Transverse colon (tissue), 4 donors: ENCODE data around the gene CPNE7.

Experiments
- CTCF ChIP-seq, 5 experiments: fragments of 200-600 bp in 3 of 5; fragments of 450-650 bp in 2 of 5; sonication (generic) in 3 of 5; IDR thresholded peaks; 1 replicate in 2 of 5; 2 replicates in 3 of 5; pipeline ENCODE4 v1.5.1; 2016 to 2017; ENCODE audit warnings: antibody characterized with exemption in 5 of 5, inconsistent platforms in 3 of 5, mild to moderate bottlenecking in 2 of 5, moderate library complexity in 1 of 5
- EP300 ChIP-seq: sonication (generic); formaldehyde crosslinking; IDR thresholded peaks from one replicate; pipeline ENCODE4 v1.6.1; 2017; ENCODE audit warnings: antibody characterized with exemption, low read depth
- POLR2A ChIP-seq: fragments of 450-650 bp; IDR thresholded peaks from one replicate; pipeline ENCODE4 v1.6.1; 2016; ENCODE audit warnings: antibody characterized with exemption, mild to moderate bottlenecking, moderate library complexity
- POLR2AphosphoS5 ChIP-seq, 3 donors: sonication (generic); formaldehyde crosslinking; IDR thresholded peaks; one replicate each; pipeline ENCODE4 v1.6.1; 2016; ENCODE audit warnings: antibody characterized with exemption in 3 of 3

GRCh38 chr16:89610108-89610453, 34.5 kb downstream of the CPNE7 start:
- no peak for TF ChIP-seq CTCF (IDR thresholded peaks at IDR 0.05)
- no peak for TF ChIP-seq POLR2A
- TF ChIP-seq EP300 = no peak
- TF ChIP-seq POLR2AphosphoS5 (IDR thresholded peaks at IDR 0.05) = no peak
